Tibial nerve (tissue), 4 donors: Measurements from ENCODE around the gene ELMO1. TPM values are rescaled to one million over a fixed set of nuclear protein-coding genes. Genes with fewer than 3 reads are reported as not detected.
A peak's percentile ranks its signal among the peaks of the same experiment; 100 is the strongest.

Experiments
- DNase-seq, 2 donors: peaks; one replicate each; pipeline ENCODE4 v3.0.0-alpha.2; 2019; ENCODE audit warnings: low spot score in 2 of 2
- H3K27ac ChIP-seq, 4 donors: fragments of 200-600 bp; sonication (generic) in 3 of 4; one replicate each; pipeline ENCODE4 v1.5.1; 2017 to 2019; ENCODE audit warnings: mild to moderate bottlenecking in 1 of 4
- H3K27me3 ChIP-seq, 2 donors: fragments of 200-600 bp; sonication (generic) in 1 of 2; one replicate each; pipeline versions ENCODE4 v1.5.1 to v1.6.0; 2017 to 2019
- H3K36me3 ChIP-seq, 3 donors: fragments of 200-600 bp; sonication (generic); one replicate each; pipeline ENCODE4 v1.5.1; 2018 to 2019
- H3K4me1 ChIP-seq, 4 donors: fragments of 200-600 bp; sonication (generic) in 3 of 4; one replicate each; pipeline ENCODE4 v1.5.1; 2017 to 2019
- H3K4me3 ChIP-seq, 4 donors: fragments of 200-600 bp; sonication (generic) in 3 of 4; one replicate each; pipeline ENCODE4 v1.5.1; 2017 to 2019; ENCODE audit warnings: mild to moderate bottlenecking in 1 of 4, moderate library complexity in 1 of 4
- H3K9me3 ChIP-seq, 4 donors: fragments of 200-600 bp; sonication (generic) in 3 of 4; one replicate each; pipeline ENCODE4 v1.5.1; 2017 to 2019
- EP300 ChIP-seq, 2 donors: sonication (generic); formaldehyde crosslinking; IDR thresholded peaks; one replicate each; pipeline ENCODE4 v1.6.1; 2017; ENCODE audit warnings: antibody characterized with exemption in 2 of 2, mild to moderate bottlenecking in 1 of 2
- POLR2A ChIP-seq, 2 donors: fragments of 450-650 bp; IDR thresholded peaks; one replicate each; pipeline ENCODE4 v1.6.1; 2017; ENCODE audit warnings: antibody characterized with exemption in 2 of 2, mild to moderate bottlenecking in 2 of 2, moderate library complexity in 2 of 2
- WGBS, 2 donors: methylation state at CpG; one replicate each; pipeline ENCODE4 v1.1.5; 2018; 5-methylcytosine and 5-hydroxymethylcytosine counted together
- total RNA-seq, 4 donors: library from RNA; depleted of rRNA; stranded (reverse); fragments of >200 nt; gene quantifications; one replicate each; pipeline ENCODE4 v1.1.0, GENCODE V29; 2016
- TF ChIP-seq, protein P1 (sequence below), 5 experiments: fragments of 200-600 bp in 3 of 5; fragments of 450-650 bp in 2 of 5; sonication (generic) in 3 of 5; IDR thresholded peaks; one replicate each; pipeline ENCODE4 v1.5.1; 2016 to 2019; ENCODE audit warnings: antibody characterized with exemption in 5 of 5, mild to moderate bottlenecking in 3 of 5, moderate library complexity in 2 of 5

ELMO1 gene
- total RNA-seq, 4 donors from 2014 or later: 196 to 328 (median 268) TPM

DNA sequence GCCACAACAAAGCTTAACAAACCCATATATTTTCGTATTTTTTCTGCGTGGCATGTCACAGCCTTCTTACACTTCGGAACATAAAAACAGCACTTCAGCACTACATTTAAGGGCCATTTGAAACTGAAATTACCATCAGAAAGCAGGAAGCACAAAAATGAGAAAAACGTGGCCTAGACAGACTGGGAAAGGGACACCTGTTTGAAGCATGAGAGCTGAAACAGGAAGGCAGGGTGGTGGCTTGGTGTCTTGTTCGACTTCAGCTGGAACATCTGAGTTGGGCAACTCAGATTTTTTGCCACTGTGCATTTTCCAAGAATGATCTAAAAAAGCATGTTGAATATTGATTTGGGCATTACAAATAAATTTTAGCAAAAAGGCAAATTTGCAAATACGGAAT lies 243.2 kb downstream of the ELMO1 start:
- 63 to 72% methylated on average over 6 of the region's 6 CpGs for WGBS, 2 donors
- Histone ChIP-seq H3K4me1 (peaks cover 4 to 44% (median 18%) of the 10 kb centered on the region in 4 donors), H3K36me3 (peaks cover 0 to 33% (median 0%) of the 10 kb centered on the region in 3 donors), H3K27me3 (no peaks in the 10 kb centered on the region), H3K4me3 (no peak overlapping the region), H3K9me3 (no peaks in the 10 kb centered on the region), H3K27ac (peak overlapping the region in 1 of 4 donors; percentile 4)
- no peak for DNase-seq
- TF ChIP-seq EP300 (IDR thresholded peaks at IDR 0.05) (no peak), POLR2A (IDR thresholded peaks at IDR 0.05) (no peak)
- TF ChIP-seq, protein P1, sequence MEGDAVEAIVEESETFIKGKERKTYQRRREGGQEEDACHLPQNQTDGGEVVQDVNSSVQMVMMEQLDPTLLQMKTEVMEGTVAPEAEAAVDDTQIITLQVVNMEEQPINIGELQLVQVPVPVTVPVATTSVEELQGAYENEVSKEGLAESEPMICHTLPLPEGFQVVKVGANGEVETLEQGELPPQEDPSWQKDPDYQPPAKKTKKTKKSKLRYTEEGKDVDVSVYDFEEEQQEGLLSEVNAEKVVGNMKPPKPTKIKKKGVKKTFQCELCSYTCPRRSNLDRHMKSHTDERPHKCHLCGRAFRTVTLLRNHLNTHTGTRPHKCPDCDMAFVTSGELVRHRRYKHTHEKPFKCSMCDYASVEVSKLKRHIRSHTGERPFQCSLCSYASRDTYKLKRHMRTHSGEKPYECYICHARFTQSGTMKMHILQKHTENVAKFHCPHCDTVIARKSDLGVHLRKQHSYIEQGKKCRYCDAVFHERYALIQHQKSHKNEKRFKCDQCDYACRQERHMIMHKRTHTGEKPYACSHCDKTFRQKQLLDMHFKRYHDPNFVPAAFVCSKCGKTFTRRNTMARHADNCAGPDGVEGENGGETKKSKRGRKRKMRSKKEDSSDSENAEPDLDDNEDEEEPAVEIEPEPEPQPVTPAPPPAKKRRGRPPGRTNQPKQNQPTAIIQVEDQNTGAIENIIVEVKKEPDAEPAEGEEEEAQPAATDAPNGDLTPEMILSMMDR (IDR thresholded peaks at IDR 0.05): no peak

DNA sequence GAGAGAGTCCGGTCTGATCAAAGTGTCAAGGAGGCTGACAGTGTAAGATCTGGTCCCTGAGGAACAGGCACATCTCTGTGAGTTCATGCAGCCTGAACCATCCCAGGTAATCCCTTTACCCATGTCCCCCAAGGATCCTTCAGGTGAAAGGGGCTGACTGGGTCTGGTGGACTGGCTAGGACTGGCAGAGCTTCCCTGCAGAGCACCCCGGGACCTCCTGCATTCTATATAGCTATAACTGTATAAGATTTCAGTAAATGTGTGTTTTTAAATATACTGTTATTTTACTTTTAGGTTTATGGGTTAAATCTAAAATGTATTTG lies 246.8 kb downstream of the ELMO1 start:
- H3K27ac ChIP-seq: peak overlapping the region; percentile 69 to 87 (median 86)
- WGBS, 2 donors: 41% methylated on average over 2 of the region's 2 CpGs

DNA sequence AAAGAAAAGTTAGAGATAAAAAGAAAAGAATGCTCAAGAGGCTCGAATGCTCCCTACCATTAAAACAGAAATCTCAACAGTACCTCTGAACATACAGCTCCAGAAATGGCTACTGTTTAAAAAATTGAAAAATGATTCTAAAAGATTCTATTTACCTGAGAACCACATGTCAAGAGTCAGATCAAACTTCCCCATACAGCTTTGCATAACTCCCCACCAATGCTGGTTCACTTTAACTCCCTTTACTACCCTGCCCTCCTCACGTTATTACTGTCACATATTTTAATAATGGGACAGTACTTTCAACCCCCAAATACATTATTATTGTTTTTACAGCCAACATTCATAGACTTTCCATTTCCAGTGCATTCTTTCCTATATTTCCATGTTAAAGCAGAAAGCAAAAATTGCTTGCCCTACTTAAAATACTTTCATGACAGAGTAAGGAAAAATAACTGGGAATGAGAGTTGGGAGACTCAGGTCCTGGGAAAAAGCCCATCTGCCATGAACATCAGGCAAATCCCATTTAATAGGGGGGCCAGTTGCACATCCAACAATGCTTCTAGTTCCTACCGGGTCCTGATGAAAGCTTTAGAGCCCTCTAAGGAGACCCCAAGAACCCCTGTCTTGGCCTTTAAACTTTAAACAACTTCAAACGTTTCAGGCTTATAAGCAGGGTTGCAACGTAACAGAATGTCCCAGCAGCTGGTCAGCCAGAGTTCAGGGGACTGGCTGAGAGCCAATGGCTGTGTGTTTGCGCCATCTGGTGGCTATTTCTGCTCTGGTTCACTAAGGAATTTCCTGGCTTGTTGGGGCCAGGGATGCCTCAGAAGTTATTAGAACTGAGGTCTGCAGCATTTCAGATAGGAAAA lies 247.4 kb downstream of the ELMO1 start:
- H3K4me3 ChIP-seq: no peak overlapping the region
- H3K4me1 ChIP-seq: peaks cover 4 to 58% (median 21%) of the 10 kb centered on the region in 4 donors

More for the DNA sequence above, 246.8 kb downstream of the ELMO1 start:
- Histone ChIP-seq H3K36me3 (peaks cover 0 to 23% (median 0%) of the 10 kb centered on the region in 3 donors), H3K4me3 (no peak overlapping the region), H3K4me1 (peaks cover 4 to 52% (median 16%) of the 10 kb centered on the region in 4 donors), H3K9me3 (no peaks in the 10 kb centered on the region), H3K27me3 (no peaks in the 10 kb centered on the region)
- no peak for DNase-seq
- TF ChIP-seq, protein P1 (IDR thresholded peaks at IDR 0.05): no peak
- TF ChIP-seq POLR2A (IDR thresholded peaks at IDR 0.05) (no peak), EP300 (IDR thresholded peaks at IDR 0.05) (no peak)

DNA sequence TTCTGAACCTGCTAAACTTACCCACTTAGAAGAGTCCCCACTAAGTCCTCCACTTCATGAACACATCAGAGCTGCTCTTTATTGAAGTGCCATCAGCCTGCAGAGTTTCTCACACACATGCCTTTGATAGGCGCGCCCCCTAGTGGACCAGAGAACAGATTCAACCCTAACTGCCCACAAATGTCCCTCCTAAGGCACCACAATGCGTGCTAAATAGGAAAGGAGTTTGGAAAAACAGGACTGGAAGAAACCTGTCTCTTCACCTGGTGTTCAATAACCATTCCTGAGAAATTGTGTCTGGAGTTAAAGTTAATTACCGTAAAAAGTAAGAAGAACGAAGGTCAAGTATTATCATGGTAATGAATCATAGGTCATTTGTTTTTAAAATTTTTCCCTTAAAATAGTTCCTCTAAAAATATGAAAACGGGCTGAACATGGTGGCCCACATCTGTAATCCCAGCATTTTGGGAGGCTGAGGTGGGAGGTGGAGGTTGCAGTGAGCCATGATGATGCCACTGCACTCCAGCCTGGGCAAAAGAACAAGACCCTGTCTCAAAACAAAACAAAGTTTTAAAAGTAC lies 249.7 kb downstream of the ELMO1 start:
- peaks cover 4 to 63% (median 21%) of the 10 kb centered on the region in 4 donors for H3K4me1 ChIP-seq
- DNase-seq: peak; percentile 72 to 88
- H3K27me3 ChIP-seq: no peaks in the 10 kb centered on the region
- no peaks in the 10 kb centered on the region for H3K9me3 ChIP-seq
- peak overlapping the region in 1 of 4 donors; percentile 87 for H3K27ac ChIP-seq
- no peak overlapping the region for H3K4me3 ChIP-seq
- TF ChIP-seq, protein P1 (IDR thresholded peaks at IDR 0.05): peak; percentile 78 to 84 (median 81)
- no peak for TF ChIP-seq POLR2A (IDR thresholded peaks at IDR 0.05)
- 34 to 38% methylated on average over 6 of the region's 6 CpGs for WGBS, 2 donors
- peaks cover 0 to 24% (median 3%) of the 10 kb centered on the region in 3 donors for H3K36me3 ChIP-seq

More for the DNA sequence above, 247.4 kb downstream of the ELMO1 start:
- H3K9me3 ChIP-seq: no peaks in the 10 kb centered on the region
- 19 to 24% methylated on average over 6 of the region's 6 CpGs for WGBS, 2 donors
- peak overlapping the region; percentile 69 to 87 (median 86) for H3K27ac ChIP-seq
- H3K27me3 ChIP-seq: no peaks in the 10 kb centered on the region
- TF ChIP-seq POLR2A (IDR thresholded peaks at IDR 0.05): peak in 1 of 2 donors; percentile 16
- TF ChIP-seq, protein P1 (IDR thresholded peaks at IDR 0.05): peak; percentile 73 to 90 (median 83)
- TF ChIP-seq EP300 (IDR thresholded peaks at IDR 0.05): peak; percentile 50 to 92
- peak; percentile 75 to 92 for DNase-seq
- peaks cover 0 to 26% (median 0%) of the 10 kb centered on the region in 3 donors for H3K36me3 ChIP-seq
